Ishikawa (cell line): ENCODE results near the gene LRRC46.

Experiments
- CEBPB ChIP-seq: IDR thresholded peaks from 2 replicates; pipeline ENCODE4 v1.6.1; 2012
- CREB1 ChIP-seq: IDR thresholded peaks from 2 replicates; pipeline ENCODE4 v1.6.1; 2012; ENCODE audit warnings: low read depth
- EGR1 ChIP-seq: IDR thresholded peaks from 2 replicates; pipeline ENCODE4 v1.6.1; 2012
- EP300 ChIP-seq: IDR thresholded peaks from 2 replicates; pipeline ENCODE4 v1.6.1; 2012; ENCODE audit warnings: borderline replicate concordance
- RAD21 ChIP-seq: IDR thresholded peaks from 2 replicates; pipeline ENCODE4 v1.6.1; 2012; ENCODE audit warnings: low read depth
- TAF1 ChIP-seq: IDR thresholded peaks from 2 replicates; pipeline ENCODE4 v1.6.1; 2012; ENCODE audit warnings: low read depth, mild to moderate bottlenecking
- ZBTB7A ChIP-seq: IDR thresholded peaks from 2 replicates; pipeline ENCODE4 v1.6.1; 2012; ENCODE audit warnings: low read depth
- TF ChIP-seq, protein P1 (sequence below): IDR thresholded peaks from 2 replicates; pipeline ENCODE4 v1.6.1; 2012
- TF ChIP-seq, protein P2 (sequence below): IDR thresholded peaks from 2 replicates; pipeline ENCODE4 v1.6.1; 2012; ENCODE audit warnings: low read depth, mild to moderate bottlenecking
- TF ChIP-seq, protein P3 (sequence below): IDR thresholded peaks from 2 replicates; pipeline ENCODE4 v1.6.1; 2012

DNA sequence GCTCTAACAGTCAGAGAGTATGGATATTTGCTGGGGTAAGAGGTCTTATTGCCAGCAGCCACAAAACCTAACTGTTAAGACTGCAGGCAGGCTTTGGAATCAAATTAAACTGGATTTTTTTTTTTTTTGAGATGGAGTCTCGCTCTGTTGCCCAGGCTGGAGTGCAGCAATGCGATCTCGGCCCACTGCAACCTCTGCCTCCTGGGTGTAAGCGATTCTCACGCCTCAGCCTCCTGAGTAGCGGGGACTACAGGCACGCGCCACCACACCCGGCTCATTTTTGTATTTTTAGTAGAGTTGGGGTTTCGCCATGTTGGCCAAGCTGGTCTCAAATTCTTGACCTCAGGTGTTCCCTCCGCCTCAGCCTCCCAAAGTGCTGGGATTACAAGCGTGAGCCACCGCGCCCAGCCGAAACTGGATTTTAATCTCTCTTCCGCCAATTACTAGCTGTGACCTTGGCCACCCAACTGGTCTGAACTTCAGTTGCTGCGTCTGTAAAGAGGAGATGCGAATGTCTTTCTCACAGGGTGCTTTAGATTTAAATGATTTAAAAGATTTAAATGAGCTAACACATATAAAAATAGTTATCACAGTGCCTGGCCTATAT lies 971 bp upstream of the LRRC46 start:
- TF ChIP-seq TAF1 (no peak), CEBPB (no peak), EP300 (no peak), CREB1 (no peak), EGR1 (no peak), ZBTB7A (no peak), RAD21 (no peak)
- TF ChIP-seq, protein P1, sequence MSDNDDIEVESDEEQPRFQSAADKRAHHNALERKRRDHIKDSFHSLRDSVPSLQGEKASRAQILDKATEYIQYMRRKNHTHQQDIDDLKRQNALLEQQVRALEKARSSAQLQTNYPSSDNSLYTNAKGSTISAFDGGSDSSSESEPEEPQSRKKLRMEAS, result no peak
- TF ChIP-seq, protein P2, sequence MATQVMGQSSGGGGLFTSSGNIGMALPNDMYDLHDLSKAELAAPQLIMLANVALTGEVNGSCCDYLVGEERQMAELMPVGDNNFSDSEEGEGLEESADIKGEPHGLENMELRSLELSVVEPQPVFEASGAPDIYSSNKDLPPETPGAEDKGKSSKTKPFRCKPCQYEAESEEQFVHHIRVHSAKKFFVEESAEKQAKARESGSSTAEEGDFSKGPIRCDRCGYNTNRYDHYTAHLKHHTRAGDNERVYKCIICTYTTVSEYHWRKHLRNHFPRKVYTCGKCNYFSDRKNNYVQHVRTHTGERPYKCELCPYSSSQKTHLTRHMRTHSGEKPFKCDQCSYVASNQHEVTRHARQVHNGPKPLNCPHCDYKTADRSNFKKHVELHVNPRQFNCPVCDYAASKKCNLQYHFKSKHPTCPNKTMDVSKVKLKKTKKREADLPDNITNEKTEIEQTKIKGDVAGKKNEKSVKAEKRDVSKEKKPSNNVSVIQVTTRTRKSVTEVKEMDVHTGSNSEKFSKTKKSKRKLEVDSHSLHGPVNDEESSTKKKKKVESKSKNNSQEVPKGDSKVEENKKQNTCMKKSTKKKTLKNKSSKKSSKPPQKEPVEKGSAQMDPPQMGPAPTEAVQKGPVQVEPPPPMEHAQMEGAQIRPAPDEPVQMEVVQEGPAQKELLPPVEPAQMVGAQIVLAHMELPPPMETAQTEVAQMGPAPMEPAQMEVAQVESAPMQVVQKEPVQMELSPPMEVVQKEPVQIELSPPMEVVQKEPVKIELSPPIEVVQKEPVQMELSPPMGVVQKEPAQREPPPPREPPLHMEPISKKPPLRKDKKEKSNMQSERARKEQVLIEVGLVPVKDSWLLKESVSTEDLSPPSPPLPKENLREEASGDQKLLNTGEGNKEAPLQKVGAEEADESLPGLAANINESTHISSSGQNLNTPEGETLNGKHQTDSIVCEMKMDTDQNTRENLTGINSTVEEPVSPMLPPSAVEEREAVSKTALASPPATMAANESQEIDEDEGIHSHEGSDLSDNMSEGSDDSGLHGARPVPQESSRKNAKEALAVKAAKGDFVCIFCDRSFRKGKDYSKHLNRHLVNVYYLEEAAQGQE, result no peak
- TF ChIP-seq, protein P3, sequence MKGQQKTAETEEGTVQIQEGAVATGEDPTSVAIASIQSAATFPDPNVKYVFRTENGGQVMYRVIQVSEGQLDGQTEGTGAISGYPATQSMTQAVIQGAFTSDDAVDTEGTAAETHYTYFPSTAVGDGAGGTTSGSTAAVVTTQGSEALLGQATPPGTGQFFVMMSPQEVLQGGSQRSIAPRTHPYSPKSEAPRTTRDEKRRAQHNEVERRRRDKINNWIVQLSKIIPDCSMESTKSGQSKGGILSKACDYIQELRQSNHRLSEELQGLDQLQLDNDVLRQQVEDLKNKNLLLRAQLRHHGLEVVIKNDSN, result no peak
